Keratinocyte (primary cell): ENCODE data around the gene GPC1.

Experiments
- EZH2 ChIP-seq: IDR thresholded peaks from one replicate; pipeline ENCODE4 v1.6.1; 2012; ENCODE audit warnings: inconsistent platforms, mild to moderate bottlenecking, low read length, moderate library complexity
- TF ChIP-seq, protein P1 (sequence below), 3 experiments: IDR thresholded peaks in 1 of 3; conservative IDR thresholded peaks in 1 of 3; optimal IDR thresholded peaks in 1 of 3; 2 replicates in 2 of 3; 3 replicates in 1 of 3; pipeline versions ENCODE3 to v1.5.1; 2011; ENCODE audit warnings: low read length in 3 of 3, mild to moderate bottlenecking in 3 of 3, moderate library complexity in 2 of 3, control low read depth in 1 of 3, inconsistent platforms in 1 of 3; ENCODE audit not compliant: insufficient read depth in 2 of 3; ENCODE audit errors: extremely low read depth in 1 of 3

DNA sequence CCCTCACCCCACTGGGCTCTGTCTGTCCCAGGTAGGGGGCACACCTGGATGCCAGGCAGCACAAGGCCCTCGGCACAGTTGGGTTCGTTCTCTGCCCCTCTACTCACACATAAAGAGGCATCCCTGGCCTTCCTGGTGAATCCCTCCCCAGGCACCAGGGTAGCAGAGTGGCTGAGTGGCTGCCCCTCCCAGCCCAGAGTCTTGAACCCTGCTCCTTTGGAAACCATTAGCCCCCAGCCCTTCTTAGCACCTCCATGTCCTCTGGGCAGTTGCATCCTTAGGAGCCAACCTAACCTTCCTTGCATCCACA is 2.0 kb downstream of the GPC1 start:
- TF ChIP-seq, protein P1, sequence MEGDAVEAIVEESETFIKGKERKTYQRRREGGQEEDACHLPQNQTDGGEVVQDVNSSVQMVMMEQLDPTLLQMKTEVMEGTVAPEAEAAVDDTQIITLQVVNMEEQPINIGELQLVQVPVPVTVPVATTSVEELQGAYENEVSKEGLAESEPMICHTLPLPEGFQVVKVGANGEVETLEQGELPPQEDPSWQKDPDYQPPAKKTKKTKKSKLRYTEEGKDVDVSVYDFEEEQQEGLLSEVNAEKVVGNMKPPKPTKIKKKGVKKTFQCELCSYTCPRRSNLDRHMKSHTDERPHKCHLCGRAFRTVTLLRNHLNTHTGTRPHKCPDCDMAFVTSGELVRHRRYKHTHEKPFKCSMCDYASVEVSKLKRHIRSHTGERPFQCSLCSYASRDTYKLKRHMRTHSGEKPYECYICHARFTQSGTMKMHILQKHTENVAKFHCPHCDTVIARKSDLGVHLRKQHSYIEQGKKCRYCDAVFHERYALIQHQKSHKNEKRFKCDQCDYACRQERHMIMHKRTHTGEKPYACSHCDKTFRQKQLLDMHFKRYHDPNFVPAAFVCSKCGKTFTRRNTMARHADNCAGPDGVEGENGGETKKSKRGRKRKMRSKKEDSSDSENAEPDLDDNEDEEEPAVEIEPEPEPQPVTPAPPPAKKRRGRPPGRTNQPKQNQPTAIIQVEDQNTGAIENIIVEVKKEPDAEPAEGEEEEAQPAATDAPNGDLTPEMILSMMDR (optimal IDR thresholded peaks at IDR 0.05 in 1 of 3, IDR thresholded peaks at IDR 0.05 in 1 of 3, conservative IDR thresholded peaks at IDR 0.05 in 1 of 3; ENCODE audit: extremely low read depth in 1 of 3, insufficient read depth in 2 of 3, low read length in 3 of 3): no peak
- no peak for TF ChIP-seq EZH2
